G401.6 (cell line): ENCODE results near the gene MYOF.
"Not testable (repeated sequence)": the region's sequence is repeated elsewhere in the genome, so short reads cannot be mapped to it uniquely, and the experiment has no call there.

Experiments
- FAIRE-seq: peaks from 2 replicates; lab custom pipeline; 2012; peaks lifted over from hg19 to GRCh38; lab: Jason Lieb, UNC

Gene MYOF

DNA sequence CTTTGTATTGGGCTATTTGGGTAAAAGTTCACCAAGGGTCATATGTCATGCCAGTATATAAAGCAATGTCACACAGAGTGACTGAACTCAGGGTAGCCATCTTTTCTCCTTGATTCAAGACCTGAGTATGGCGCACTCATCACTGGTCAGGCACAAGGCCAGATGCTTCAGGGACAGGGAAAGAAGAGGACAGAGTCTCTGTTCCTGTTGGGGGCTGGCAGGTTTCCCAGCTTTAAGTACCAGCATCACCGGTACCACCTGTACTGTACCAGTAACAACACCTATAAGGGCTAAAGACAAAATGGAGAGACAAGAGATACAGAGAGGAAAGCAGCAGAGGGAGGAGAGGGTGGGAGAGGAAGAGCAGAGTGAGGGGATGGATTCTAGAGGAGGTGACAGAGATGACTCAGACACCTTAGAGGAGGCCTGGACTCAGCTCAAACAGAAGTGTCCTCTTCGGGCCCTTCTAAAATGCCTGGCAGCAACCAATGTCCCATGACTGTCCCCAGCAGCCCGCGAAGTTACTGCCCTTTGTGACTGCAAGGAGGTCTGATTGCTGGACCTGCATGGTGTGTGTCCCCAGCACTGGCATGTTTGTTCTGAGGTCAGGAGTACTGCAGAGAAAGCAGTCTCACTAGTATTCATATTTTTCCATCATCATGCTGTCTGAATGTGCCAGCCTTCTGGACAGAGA lies 191.3 kb downstream of the MYOF start:
- no peak for FAIRE-seq

DNA sequence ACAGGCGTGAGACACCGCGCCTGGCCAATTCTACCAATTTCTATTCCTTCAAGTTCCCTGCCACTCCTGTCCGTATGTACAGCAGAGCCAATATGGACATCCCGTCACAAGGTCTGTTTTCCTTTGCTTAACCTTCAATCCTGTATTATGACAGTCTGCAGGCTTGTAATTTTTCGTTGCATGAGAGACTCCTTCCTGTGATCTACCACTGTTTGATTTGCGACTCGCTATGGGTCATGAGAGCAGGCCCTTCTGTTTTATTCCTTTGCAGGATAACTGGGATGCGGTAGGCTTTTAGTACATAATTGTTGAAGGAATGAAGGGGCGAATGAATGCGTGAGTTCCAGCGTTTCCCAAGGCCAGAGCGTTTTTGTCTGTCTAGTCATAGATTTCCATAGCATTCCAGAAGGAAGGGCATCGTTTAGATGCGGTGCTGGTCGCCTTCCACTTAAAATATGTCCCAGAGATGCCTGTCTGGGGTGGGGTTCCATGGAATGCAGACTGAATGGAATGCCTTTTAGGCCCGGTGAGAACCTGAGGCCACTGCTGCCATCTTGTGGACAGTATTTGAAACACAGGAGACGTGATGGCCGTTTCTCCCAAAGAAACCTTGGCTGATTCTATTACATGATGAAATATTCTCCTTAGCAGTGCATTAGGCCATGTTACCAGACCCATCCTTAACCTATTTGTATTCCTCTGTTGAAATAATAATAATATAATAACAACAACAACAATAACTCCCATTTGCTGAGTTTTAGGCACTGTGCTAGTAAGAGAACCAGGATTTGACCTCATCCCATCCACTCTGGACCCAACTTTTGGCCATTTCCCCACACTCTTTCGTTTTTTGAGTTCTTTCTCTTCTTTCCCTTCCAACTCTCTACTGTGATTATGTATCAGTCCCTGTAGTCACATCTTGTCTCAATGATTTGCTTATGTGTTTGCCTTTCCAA lies 193.2 kb downstream of the MYOF start:
- FAIRE-seq, result peak; percentile 93

GRCh38 chr10:93287775-93288174 lies 194.4 kb downstream of the MYOF start:
- FAIRE-seq, result no peak

DNA sequence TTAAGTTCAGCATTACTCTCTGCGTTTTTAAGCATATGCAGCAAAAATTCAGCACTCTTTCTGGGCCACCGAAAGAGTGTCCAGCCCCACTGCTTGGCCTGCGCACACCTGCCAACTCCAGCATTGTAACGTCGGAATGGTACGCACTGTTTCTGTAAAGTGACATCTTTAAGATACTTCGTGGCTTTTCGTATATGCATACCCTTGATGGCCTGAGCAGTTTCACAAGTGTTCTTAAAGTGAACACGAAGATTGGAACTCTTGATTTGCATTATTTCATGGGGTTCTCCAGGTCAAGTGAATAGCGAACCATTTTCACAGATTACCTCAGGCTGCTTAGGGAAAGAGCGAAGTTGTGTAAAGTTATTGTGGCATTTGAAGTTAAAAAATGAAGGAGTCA lies 197.9 kb downstream of the MYOF start:
- FAIRE-seq, result not testable (repeated sequence)

- FAIRE-seq, result no peak
These were observed 200.8 kb downstream of the MYOF start for GRCh38 chr10:93281367-93281720.

DNA sequence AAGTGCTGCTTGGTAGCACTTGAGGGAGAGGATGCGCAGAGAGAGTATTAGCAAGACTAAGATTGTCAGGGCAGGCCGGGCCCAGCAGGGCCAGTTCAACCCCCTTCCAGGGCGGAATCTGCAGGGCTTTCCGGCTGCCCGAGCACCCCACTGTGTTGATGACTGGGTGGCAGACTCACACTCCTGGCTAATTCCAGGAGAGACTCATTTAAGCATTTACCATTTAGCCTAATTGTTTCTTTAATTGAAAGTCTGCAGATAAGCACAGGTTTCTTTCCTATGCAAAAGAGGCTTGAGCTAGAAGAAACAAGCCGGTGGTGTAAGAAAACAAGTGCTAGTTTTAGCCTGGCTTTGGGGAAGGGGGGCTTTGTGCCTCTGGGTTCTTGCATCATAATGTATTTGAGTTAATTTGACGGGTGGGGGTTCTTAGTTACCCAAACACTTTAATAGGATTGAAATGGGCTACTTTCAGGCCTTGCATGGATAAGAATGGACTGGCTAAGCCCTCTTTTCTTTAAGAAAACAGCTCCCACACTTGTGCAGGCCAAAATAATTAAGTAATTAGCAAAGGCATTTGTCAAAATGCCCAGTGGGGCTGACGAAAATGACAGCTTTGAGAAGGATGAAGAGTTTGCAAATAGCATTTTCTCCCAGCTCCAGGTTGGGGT lies 201.3 kb downstream of the MYOF start:
- no peak for FAIRE-seq

- no peak for FAIRE-seq
These were observed 201.9 kb downstream of the MYOF start for GRCh38 chr10:93280121-93280698.

DNA sequence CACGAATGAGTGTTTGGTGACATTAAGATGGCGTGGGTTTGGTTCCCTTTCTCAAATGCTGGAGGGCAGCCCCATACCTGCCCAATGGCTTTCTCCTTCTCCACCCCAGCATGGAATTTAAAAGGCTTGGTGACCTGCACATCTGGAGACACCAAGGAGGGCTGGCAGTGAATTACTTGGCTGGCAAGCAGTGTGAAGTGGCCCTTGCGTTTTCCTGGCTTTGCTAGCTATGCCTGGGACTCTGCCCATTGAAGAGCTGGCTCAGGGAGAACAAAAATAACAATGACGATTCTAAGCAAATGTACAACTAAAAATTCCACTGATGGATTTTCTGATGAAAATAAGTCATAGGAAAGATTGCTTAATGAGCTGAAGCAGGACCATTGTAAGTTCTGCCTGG lies 204.8 kb downstream of the MYOF start:
- no peak for FAIRE-seq

- FAIRE-seq, result no peak
These were observed 207.7 kb downstream of the MYOF start for GRCh38 chr10:93274419-93274818.

- no peak for FAIRE-seq
These were observed 209.1 kb downstream of the MYOF start for GRCh38 chr10:93272884-93273675.

DNA sequence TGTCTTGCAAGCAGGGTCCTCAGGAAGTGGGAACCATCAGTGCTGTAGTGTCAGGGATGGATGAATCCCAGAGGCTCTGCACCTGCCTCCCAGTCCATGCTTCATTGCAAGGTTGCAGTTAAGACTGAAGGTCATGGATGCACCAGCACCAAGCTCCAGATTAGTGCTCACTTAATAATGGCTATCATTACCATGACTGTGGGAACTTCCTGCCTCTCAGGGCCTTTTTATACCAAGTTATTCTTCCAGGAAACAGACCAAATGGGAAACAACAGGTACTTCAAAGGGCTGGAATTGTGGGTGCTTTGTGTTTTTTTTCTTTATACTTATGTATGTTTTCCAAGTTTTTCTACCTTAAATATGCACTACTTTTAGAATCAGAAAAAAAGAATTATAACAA lies 210.8 kb downstream of the MYOF start:
- no peak for FAIRE-seq

DNA sequence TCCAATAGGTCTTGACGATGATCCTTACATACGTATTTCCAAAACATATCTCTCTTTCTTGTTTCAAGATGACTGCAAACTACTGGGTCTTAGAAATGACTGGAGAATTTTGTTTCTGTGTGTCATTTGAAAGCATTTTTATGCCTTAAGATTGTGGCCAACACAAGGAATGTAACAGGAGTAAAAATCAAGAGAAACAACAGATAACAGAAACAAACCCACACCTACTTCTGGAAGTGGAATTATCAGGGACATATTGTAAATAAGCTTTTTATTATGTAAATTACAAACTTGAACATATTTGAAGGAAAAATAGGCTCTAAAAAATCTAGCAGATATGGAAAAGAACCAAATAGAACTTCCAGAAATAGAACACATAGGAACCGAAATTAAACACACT lies 212.9 kb downstream of the MYOF start:
- FAIRE-seq, result no peak

GRCh38 chr10:93268021-93268420 lies 214.1 kb downstream of the MYOF start:
- no peak for FAIRE-seq

DNA sequence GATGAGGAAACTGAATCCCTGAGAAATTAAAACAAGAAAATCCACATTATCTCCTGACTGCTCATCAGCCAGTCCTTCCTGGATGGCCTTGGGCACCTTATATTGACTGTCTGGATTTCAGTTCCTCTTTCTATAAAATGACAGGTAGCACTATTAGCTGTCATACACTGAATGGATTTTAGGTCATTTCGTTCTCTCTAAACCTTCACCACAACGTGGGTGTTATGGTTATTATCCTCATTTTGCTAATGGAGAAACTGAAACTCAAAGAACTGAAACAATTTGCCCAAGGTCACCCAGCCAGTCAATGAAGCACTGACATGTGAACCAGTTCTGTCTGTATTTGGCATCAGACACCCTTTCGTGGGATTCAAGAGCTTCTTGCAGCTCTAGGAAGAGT lies 214.6 kb downstream of the MYOF start:
- FAIRE-seq, result no peak

DNA sequence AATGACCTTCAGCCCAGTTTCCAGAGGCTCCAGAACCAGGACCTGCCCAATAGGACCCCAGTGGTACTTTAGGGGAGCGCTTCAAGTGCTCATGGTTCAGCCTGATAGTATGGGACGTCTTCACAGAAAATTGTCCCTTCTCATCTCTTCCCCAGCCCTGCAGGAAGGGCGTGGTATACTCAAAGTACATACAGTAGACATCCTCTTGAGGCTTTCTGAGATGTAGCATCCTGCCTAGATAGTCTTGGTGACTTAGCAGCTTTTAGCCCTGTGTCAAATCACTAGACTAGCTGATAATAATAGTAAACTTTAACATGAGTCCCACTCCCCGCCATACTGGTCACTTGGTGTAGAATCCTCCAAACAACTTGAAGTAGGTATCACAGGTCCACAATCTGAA lies 215.3 kb downstream of the MYOF start:
- no peak for FAIRE-seq

DNA sequence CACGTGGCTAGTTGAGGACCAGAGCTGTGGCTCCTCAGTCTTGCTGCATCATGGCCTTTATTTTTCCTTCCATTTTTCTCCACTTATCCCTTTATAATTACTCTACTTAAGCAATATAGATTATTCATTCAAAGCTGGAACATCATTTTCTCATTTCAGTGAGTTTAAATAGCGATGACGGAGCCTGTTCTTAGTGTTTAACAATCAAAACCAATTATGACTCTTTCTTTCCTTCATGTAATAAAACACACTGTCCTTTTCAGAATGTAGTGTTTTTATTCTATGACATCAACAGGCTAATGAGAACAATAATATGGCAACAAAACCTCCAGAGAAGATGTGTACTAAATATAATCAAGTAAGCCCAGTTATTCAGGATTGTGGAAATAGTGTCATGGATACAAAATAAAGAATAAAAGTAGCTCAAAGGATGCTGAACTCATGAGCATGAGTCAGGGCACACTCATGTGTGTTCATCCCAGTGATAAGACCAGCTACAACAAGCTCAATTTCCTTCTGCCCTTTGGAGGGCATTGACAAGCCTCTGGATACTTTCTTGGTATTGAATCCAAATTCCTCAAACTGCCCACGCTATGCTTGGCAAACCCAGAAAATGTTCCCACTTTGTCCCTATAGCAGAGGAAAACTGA lies 220.0 kb downstream of the MYOF start:
- no peak for FAIRE-seq

- no peak for FAIRE-seq
These were observed 221.0 kb downstream of the MYOF start for GRCh38 chr10:93261089-93261488.

GRCh38 chr10:93259126-93259525 lies 223.0 kb downstream of the MYOF start:
- FAIRE-seq, result no peak
